ENCODE measurements around the gene SLC5A3. TPM values are rescaled to one million over a fixed set of nuclear protein-coding genes. Genes with fewer than 3 reads are reported as not detected.

The SLC5A3 gene
- total RNA-seq, 1 donor from 2014 or later = 17.4 TPM

GRCh38 chr21:34077888-34078287 lies 4.5 kb downstream of the SLC5A3 start:
- H3K27ac ChIP-seq = no peak overlapping the region
- DNase-seq (no peak), ATAC-seq (no peak)
- no peaks in the 10 kb centered on the region for H3K9me3 ChIP-seq
- H3K27me3 ChIP-seq (ENCODE audit: low read depth) = no peaks in the 10 kb centered on the region
- H3K4me3 ChIP-seq = no peak overlapping the region
- intact Hi-C loops (cut with DNase I) = no loop called here
- TF ChIP-seq CTCF (IDR thresholded peaks at IDR 0.05) = no peak
- H3K36me3 ChIP-seq = no peaks in the 10 kb centered on the region
- peaks cover 41% of the 10 kb centered on the region for H3K4me1 ChIP-seq

- no peaks in the 10 kb centered on the region for H3K9me3 ChIP-seq
- ATAC-seq (no peak), DNase-seq (no peak)
- H3K4me1 ChIP-seq = peaks cover 41% of the 10 kb centered on the region
- H3K4me3 ChIP-seq = no peak overlapping the region
- intact Hi-C loops (cut with DNase I) = no loop called here
- H3K27ac ChIP-seq = no peak overlapping the region
- H3K27me3 ChIP-seq (ENCODE audit: low read depth) = no peaks in the 10 kb centered on the region
- no peaks in the 10 kb centered on the region for H3K36me3 ChIP-seq
- no peak for TF ChIP-seq CTCF (IDR thresholded peaks at IDR 0.05)
Observed at GRCh38 chr21:34078915-34079314, 5.5 kb downstream of the SLC5A3 start.

GRCh38 chr21:34080710-34081109 lies 7.3 kb downstream of the SLC5A3 start:
- Histone ChIP-seq H3K27me3 (ENCODE audit: low read depth) (no peaks in the 10 kb centered on the region), H3K4me3 (no peak overlapping the region), H3K4me1 (peaks cover 26% of the 10 kb centered on the region), H3K9me3 (no peaks in the 10 kb centered on the region), H3K27ac (no peak overlapping the region), H3K36me3 (no peaks in the 10 kb centered on the region)
- TF ChIP-seq CTCF (IDR thresholded peaks at IDR 0.05) = no peak
- intact Hi-C loops (cut with DNase I) = no loop called here
- ATAC-seq = no peak
- DNase-seq = no peak

GRCh38 chr21:34082769-34083168 lies 9.4 kb downstream of the SLC5A3 start:
- ATAC-seq (no peak), DNase-seq (no peak)
- H3K36me3 ChIP-seq = no peaks in the 10 kb centered on the region
- peaks cover 11% of the 10 kb centered on the region for H3K4me1 ChIP-seq
- no peak overlapping the region for H3K4me3 ChIP-seq
- H3K27me3 ChIP-seq (ENCODE audit: low read depth) = no peaks in the 10 kb centered on the region
- no peaks in the 10 kb centered on the region for H3K9me3 ChIP-seq
- TF ChIP-seq CTCF (IDR thresholded peaks at IDR 0.05) = no peak
- H3K27ac ChIP-seq = no peak overlapping the region
- intact Hi-C loops (cut with DNase I) = no loop called here

GRCh38 chr21:34083357-34083756 lies 10.0 kb downstream of the SLC5A3 start:
- Histone ChIP-seq H3K27me3 (ENCODE audit: low read depth) (no peaks in the 10 kb centered on the region), H3K4me1 (peaks cover 11% of the 10 kb centered on the region), H3K9me3 (no peaks in the 10 kb centered on the region), H3K36me3 (no peaks in the 10 kb centered on the region), H3K4me3 (no peak overlapping the region), H3K27ac (no peak overlapping the region)
- no peak for TF ChIP-seq CTCF (IDR thresholded peaks at IDR 0.05)
- ATAC-seq (no peak), DNase-seq (no peak)
- intact Hi-C loops (cut with DNase I) = no loop called here

- H3K27ac ChIP-seq = no peak overlapping the region
- no peak for TF ChIP-seq CTCF (IDR thresholded peaks at IDR 0.05)
Observed at GRCh38 chr21:34085129-34085528, 11.8 kb downstream of the SLC5A3 start.

More at GRCh38 chr21:34085129-34085528, 11.8 kb downstream of the SLC5A3 start:
- no peak overlapping the region for H3K4me3 ChIP-seq
- no peaks in the 10 kb centered on the region for H3K9me3 ChIP-seq
- intact Hi-C loops (cut with DNase I) = no loop called here
- no peaks in the 10 kb centered on the region for H3K27me3 ChIP-seq (ENCODE audit: low read depth)
- H3K4me1 ChIP-seq = peaks cover 12% of the 10 kb centered on the region
- DNase-seq (no peak), ATAC-seq (no peak)
- no peaks in the 10 kb centered on the region for H3K36me3 ChIP-seq
